NB4 (cell line): Measurements from ENCODE around the gene ZCCHC10.
"Not testable (repeated sequence)": the region's sequence is repeated elsewhere in the genome, so short reads cannot be mapped to it uniquely, and the experiment has no call there.

Experiments used
- CTCF ChIP-seq: IDR thresholded peaks from one replicate; pipeline ENCODE4 v1.5.1; 2012; ENCODE audit warnings: low read depth, low read length
- MAX ChIP-seq: IDR thresholded peaks from 2 replicates; pipeline ENCODE4 v1.6.1; 2011; ENCODE audit warnings: low read depth, low read length
- POLR2A ChIP-seq: IDR thresholded peaks from 2 replicates; pipeline ENCODE4 v1.6.1; 2011; ENCODE audit warnings: mild to moderate bottlenecking; ENCODE audit not compliant: insufficient read length; ENCODE audit errors: extremely low read depth

- not testable (repeated sequence) for TF ChIP-seq CTCF, POLR2A, MAX
Observed at GRCh38 chr5:132972436-132972828, 53.9 kb downstream of the ZCCHC10 start.
